ENCODE measurements around the gene ACSL5.

Gene ACSL5

GRCh38 chr10:112466802-112467201, 92.9 kb downstream of the ACSL5 start:
- Histone ChIP-seq H3K27ac (ENCODE audit: poor library complexity, severe bottlenecking) (no peak overlapping the region), H3K36me3 (ENCODE audit: low read depth) (peaks cover 40% of the 10 kb centered on the region), H3K4me3 (ENCODE audit: severe bottlenecking) (no peak overlapping the region), H3K27me3 (ENCODE audit: insufficient read depth, poor library complexity, severe bottlenecking) (no peaks in the 10 kb centered on the region), H3K4me1 (ENCODE audit: insufficient read depth, poor library complexity, severe bottlenecking) (no peaks in the 10 kb centered on the region), H3K9me3 (ENCODE audit: severe bottlenecking) (no peaks in the 10 kb centered on the region)
- no peak for TF ChIP-seq CTCF (IDR thresholded peaks at IDR 0.05; ENCODE audit: poor library complexity, severe bottlenecking)
- no peak for DNase-seq (ENCODE audit: low spot score)
- ATAC-seq (ENCODE audit: low read depth) = no peak

GRCh38 chr10:112467541-112468075, 93.7 kb downstream of the ACSL5 start:
- no peak overlapping the region for H3K4me3 ChIP-seq (ENCODE audit: severe bottlenecking)
- no peaks in the 10 kb centered on the region for H3K4me1 ChIP-seq (ENCODE audit: insufficient read depth, poor library complexity, severe bottlenecking)
- H3K9me3 ChIP-seq (ENCODE audit: severe bottlenecking) = no peaks in the 10 kb centered on the region
- no peak for TF ChIP-seq CTCF (IDR thresholded peaks at IDR 0.05; ENCODE audit: poor library complexity, severe bottlenecking)
- peaks cover 43% of the 10 kb centered on the region for H3K36me3 ChIP-seq (ENCODE audit: low read depth)
- ATAC-seq (ENCODE audit: low read depth) = no peak
- no peak overlapping the region for H3K27ac ChIP-seq (ENCODE audit: poor library complexity, severe bottlenecking)
- DNase-seq (ENCODE audit: low spot score) = no peak
- H3K27me3 ChIP-seq (ENCODE audit: insufficient read depth, poor library complexity, severe bottlenecking) = no peaks in the 10 kb centered on the region

- ATAC-seq (ENCODE audit: low read depth) (peak; percentile 52; the same call in 2 of the 3 replicates), DNase-seq (ENCODE audit: low spot score) (no peak)
- Histone ChIP-seq H3K27me3 (ENCODE audit: insufficient read depth, poor library complexity, severe bottlenecking) (no peaks in the 10 kb centered on the region), H3K4me1 (ENCODE audit: insufficient read depth, poor library complexity, severe bottlenecking) (no peaks in the 10 kb centered on the region), H3K9me3 (ENCODE audit: severe bottlenecking) (no peaks in the 10 kb centered on the region), H3K36me3 (ENCODE audit: low read depth) (peaks cover 19% of the 10 kb centered on the region), H3K4me3 (ENCODE audit: severe bottlenecking) (no peak overlapping the region), H3K27ac (ENCODE audit: poor library complexity, severe bottlenecking) (no peak overlapping the region)
- peak; percentile 93 for TF ChIP-seq CTCF (IDR thresholded peaks at IDR 0.05; ENCODE audit: poor library complexity, severe bottlenecking)
Observed at GRCh38 chr10:112471878-112472487, 98.1 kb downstream of the ACSL5 start.

GRCh38 chr10:112475575-112476218, 101.8 kb downstream of the ACSL5 start:
- Histone ChIP-seq H3K4me1 (ENCODE audit: insufficient read depth, poor library complexity, severe bottlenecking) (no peaks in the 10 kb centered on the region), H3K27ac (ENCODE audit: poor library complexity, severe bottlenecking) (no peak overlapping the region), H3K27me3 (ENCODE audit: insufficient read depth, poor library complexity, severe bottlenecking) (no peaks in the 10 kb centered on the region), H3K36me3 (ENCODE audit: low read depth) (0 out of 2 replicates have a peak, but pooled peaks cover 5% of the 10 kb centered on the region), H3K4me3 (ENCODE audit: severe bottlenecking) (no peak overlapping the region), H3K9me3 (ENCODE audit: severe bottlenecking) (no peaks in the 10 kb centered on the region)
- no peak for ATAC-seq (ENCODE audit: low read depth)
- no peak for DNase-seq (ENCODE audit: low spot score)
- TF ChIP-seq CTCF (IDR thresholded peaks at IDR 0.05; ENCODE audit: poor library complexity, severe bottlenecking) = peak; percentile 76
